GM21360 (cell line): ENCODE results near the gene KDM8.

Source experiments
- ATAC-seq: cut with Tn5 transposase; IDR thresholded peaks from one replicate; pipeline ENCODE4 v1.9.1; 2021; ENCODE audit warnings: mild to moderate bottlenecking, moderate library complexity; ENCODE audit not compliant: unreplicated experiment

The KDM8 gene

DNA sequence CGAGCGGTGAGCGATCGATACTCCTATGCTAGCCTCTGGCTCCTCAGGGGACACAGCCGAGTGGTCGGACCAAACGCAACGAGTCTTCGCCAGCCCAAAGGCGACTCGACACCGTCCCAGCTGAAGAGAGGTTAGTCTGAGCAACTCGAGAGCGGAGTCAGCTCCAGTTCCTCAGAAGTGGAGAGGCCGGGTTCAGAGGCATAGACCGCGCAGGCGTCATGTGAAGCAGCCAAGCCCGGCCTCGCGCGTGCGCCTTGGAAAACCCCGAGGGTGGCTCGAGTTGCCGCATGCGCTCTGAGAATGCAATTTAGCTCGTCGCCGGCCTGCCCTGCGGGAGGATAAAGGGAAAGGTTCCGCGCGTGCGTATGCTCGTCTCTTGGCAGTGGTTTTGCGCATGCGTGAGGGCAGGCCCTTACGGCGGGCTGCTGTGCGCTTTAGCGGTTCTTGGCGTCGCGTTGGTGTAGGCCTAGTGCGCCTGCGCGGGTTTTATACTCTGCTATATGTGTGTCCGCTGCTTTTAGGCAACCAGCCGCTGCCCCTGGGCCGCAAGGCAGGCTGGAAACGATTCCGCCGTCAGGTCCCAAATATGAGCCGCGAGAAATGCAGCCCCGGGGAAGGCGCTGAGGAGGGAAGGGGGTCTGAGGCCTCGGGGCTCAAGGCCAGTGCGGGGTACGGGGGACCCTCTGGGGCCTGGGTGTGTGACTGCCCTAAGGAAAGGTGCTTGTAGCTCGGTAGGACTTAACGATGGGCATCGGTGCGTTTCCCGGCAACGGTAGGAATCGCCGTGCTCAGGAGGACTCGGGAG, at the start of gene KDM8:
Gene KDM8, plus strand, starts transcription at position 20 of the 805 bp plus-strand sequence. CDS start 6,598 bp downstream, outside the sequence.
- ATAC-seq: peak; percentile 80

DNA sequence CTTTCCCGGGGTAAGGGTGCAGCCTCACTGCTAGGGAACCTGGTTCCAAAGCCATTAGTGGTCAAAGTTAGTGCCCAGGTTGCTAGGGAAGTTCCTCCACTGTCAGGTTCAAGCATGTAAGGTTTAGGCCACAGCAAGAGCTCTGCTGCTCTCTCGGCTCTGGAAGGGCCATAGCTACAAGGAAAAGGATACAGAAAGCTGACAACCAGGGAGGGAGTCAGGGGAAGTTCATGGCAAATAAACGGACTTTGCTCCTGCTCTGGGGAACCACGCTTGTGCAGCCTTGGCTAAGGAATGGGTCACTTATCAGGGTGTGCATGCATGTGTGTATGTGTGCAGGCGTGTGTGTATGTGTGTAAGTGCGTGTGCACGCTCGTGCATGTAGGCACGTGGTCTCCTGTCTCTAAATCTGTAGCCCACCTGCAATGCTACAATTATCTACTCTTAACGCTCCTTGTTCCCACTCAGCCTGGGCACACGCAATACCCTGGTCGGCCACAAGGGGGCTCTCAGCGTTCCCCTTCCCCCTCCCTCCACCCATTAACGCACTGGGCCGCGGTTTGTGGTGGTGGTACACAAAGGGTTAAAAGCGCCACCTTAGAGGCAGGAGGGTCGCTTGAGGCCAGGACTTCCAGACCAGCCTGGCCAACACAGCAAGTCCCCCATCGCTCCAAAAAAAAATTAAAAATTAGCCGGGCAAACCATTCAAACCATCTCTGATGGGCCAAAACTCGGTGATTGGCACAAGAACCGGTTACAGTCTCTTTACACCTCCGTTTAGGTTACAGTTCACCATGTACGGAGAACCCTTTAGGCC, 48.4 kb upstream of the KDM8 start:
- no peak for ATAC-seq

DNA sequence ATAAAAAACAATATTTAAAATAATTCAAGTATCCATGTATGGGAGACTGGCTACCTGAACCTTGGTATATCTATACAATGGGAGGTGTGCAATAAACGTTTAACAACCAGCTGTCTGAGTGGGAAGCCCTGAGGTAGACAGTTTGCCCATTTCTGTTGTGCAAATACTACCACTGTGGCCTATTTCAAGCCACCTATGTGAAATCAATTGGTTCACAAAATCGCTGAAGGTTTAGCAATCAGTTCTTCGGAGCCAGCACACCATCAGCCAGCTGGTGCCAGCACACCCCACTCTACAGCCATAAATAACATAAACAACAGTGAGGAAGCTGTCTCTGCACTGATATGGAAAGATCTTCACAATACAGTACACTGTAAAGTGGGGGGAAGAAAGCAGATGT, 46.7 kb upstream of the KDM8 start:
- ATAC-seq: no peak

DNA sequence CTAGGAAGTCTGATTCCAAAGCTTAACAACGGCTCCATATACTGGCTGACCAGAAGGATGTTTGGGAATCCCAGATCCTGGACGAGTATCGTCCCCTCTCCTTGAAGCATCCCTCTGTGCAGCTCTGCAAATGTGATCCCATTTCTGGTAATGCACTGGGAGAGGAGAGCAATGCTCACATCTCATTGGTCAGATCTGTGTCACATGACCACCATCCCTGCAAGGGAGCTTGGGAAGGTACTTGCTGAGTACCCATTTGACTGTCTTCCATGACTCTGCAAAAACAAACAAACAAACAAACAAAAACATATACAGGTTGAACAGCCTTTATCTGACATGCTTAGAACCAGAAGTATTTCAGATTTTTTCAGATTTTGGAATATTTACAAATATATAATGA, 41.9 kb upstream of the KDM8 start:
- ATAC-seq: no peak

DNA sequence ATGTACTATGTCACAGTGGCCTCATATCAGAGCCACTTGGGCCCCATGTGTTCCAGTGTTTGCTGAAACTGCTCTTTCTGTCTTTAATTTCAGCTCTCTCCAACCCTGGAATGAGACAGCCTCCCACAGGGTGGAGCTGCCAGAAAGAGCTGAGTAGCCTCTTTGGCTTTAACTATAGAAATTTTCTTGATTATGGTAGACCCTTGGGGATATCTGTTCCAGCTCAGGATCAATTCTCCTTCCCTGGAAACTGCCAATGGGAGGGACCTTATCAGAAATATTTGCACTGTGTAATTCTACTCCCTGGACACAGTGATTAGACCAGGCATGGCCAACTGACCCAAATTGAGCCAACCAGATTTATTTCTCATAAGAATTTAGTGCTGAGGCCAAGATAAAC, 39.0 kb upstream of the KDM8 start:
- no peak for ATAC-seq

DNA sequence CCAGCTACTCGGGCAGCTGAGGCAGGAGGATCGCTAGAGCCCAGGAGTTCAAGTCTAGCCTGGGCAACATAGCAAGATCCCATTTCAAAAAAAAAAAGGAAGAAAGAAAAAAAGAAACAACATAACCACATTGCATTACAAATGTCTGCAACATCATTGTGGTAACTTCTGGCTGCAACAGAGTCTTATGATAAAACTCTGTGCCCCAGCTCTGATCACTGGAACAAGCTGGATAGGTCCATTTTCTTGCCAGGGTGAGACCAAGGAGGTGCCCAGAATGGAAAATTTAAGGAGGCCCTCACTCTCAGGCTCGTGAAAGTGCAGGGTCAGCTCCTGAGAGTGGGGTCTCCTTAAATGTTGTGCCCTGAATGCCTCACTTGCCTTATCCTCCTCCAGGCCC, 37.8 kb upstream of the KDM8 start:
- no peak for ATAC-seq

DNA sequence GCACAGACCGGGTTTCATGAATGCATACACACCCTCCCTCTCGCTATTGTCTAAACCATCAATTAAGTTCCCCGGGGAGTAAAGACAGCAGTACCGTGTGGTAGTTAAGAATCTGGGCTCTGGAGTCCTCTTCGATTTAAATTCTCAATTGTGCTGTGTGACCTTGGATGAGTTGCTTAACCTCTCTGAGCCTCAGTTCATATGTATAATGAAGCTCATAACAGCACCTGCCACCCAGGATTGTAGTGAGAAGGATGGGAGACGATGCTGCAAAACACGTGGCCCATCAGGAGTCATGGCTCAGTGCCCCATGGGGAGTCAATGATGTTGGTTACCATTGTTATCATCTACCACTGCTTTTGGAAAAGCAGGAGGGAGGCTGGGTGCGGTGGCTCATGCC, 34.5 kb upstream of the KDM8 start:
- no peak for ATAC-seq

DNA sequence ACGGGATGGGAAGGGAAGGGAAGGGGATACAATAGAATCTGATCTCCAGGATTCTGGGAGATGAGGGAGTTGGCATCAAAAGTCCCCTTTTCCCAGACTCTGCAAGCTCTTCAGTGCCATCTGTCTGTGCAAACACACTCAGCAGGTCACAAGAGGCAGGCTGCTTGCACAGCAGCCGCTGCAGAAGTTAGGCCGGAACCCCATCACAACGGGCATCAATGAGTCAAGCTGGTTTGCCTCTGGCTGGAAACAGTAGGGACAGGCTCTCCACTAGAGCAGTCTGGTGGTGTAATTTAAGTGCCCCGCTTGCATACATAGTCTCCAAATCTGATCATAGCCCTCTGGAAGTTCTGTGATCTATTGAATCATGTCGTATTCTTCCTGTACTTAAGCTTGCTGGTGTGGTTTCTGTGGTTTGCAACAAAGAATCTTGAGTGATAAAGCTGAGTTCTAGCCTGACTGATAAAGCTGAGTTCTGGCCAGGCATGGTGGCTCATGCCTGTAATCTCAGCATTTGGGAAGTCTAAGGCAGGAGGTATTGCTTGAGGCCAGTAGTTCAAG, 33.7 kb upstream of the KDM8 start:
- no peak for ATAC-seq

DNA sequence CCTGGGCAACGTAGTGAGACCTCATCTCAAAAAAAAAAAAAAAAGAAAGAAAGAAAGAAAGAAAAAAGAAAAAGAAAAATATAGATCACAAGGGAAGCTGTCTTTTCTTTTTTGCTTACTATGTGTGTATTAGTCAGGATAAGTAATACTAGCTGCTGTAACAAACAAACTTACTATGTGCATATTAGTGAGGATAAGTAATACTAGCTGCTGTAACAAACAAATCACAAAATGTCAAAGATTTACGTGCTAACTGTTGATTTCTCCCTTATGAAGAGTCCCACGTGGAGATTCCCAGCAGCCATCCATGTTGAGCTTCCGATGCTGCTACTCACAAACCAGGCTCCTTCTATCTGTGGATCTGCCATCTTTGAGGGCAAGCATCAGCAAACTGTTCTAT, 31.7 kb upstream of the KDM8 start:
- ATAC-seq: no peak

DNA sequence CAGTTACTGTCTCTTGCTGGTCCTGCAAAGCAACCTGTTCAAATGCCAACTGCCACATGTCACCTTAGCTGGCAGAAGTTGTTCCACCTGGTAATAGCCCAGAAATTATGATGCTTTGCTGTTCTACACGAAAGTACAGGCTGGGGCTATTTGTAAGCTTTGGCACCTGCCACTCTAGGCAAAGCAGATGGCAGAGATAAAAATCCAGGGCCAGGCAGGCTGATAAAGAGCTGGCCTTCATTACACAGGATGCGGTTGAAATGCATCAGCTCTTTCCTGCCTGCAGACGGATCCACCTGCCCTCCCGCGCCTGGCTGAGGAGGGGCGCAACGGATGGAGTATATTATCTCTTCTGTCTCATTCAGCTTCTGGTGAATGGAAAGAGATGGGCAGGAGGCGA, 29.3 kb upstream of the KDM8 start:
- ATAC-seq: no peak

DNA sequence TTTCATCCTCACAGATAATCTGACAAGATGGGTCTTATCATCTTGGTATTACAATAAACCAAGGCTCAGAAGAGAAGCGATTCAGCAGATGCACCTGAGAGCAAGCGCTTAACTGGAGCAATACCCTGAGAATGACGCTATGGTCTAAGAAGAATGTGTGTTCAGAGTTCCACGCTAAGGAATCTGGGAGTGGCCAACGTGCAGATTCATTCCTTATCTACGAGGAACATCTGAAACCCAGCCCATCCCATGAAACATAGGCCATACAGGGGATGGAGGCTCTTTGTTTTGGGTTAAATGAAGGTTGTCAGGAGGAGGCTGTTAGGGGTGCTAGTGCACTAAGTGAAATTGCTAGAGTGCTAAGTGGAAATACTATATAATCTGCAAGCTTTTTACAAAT, 28.5 kb upstream of the KDM8 start:
- ATAC-seq: no peak

DNA sequence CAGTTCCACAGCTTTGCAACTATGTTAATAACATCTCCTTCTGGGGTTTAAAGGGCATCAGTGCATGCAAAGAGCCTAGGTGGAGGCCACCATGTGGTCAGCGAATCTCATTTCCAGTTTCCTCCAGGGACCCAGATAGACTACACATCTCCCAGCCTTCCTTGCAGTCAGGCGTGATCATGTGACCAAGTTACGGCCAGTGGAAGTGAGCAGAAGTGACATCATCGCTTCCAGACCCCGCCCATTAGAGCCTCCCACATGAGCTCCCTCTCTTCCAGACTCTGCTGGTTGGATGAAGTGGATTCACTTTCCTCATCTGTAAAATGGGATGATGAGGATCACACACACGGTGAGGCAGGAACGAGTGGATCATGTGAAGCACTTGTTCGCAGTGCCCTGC, 27.4 kb upstream of the KDM8 start:
- ATAC-seq: no peak

DNA sequence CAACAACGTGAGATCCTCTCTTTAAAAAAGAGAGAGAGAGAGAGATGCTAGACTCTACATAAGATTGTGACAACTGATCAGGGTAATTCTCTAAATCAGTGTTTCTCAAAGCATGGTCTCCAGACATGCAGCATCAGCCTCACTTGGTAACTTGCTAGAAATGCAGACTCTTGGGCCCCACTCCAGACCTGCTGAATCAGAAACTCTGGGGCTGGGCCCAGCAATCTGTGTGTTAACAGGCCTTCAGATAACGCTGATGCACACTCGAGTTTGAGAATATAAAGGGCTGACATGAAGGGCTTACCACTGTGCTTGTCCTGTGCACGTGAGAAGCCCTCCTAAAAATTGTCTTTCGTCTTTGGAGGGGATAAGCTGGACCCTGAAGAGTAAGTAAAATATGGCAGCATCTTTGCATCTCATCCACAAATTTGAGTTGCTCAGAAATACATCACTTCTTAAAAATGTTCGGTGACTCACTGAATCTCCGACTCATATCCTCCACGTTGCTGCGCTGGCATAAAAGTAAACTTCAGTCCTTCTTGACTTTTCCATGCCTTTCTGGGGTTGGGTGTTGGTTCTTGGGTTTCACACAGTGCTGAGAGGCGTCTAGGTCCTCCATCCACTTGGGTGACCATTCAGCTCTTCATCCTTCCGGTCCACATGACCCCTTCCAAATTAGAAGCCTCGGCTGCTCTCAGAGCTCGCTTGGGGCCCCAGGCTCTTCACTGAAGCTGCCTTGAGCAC, 26.1 kb upstream of the KDM8 start:
- no peak for ATAC-seq

DNA sequence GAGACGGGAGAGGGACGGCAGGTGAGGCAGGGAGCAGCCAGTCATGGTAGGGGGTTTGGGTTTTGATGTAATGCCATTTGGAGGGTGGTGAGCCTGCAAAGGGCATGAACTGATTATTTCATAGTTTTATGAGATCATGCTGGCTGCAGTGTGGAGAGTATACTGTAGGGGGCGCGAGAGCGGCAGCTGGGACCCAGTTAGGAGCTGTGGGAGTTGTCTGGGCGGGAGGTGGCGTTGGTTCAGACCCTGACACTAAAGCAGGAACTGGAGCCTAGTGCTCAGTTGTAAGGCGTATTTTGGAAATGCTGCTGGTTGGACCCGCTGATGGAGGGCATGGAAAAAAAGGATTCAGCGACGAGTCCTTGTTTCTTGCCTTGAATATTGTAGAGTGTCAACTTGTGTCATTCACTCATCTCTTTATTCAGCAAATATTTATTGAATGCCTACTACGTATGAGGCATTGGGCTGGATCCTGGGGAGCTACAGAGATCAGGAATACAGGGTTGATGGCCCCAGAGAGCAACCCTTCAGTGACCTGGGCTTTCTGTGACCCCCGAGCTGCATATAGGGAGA, 23.7 kb upstream of the KDM8 start:
- ATAC-seq: peak; percentile 82

DNA sequence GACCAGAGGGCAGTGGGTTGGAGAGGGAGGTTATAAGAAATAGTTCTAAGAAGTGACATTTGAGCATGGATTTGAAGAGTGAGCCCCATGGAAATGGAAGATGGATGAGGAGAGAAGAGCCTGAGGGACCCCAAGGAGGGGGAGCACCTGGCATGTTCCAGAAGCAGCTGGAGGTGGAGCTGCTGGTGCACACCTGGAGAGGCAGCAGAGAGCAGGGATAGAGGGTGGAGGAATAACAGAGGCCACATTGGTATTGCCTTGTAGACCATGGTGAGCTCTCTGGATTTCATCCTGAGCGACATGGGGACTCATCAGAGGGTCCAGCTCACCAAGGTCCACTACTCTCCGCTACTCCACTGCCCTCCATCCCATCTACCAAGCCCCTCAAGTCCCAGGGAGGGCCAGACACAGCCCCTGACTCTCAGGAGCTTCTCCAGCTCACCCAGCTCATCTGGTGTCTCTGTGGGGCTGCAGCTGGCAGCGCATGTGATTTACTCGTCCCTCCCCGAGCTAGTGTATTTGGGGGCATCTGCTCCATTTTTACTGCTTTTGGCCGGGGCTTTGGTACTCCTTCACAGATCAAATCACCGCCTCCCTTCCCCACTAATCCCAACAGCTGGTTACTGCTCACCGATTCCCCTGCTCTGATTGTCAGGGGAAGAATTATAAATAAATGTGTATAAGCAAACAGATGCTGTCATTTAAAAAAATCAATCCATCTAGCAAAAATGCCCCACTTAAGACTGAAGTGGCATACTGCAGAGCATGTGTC, 22.1 kb upstream of the KDM8 start:
- ATAC-seq: no peak

DNA sequence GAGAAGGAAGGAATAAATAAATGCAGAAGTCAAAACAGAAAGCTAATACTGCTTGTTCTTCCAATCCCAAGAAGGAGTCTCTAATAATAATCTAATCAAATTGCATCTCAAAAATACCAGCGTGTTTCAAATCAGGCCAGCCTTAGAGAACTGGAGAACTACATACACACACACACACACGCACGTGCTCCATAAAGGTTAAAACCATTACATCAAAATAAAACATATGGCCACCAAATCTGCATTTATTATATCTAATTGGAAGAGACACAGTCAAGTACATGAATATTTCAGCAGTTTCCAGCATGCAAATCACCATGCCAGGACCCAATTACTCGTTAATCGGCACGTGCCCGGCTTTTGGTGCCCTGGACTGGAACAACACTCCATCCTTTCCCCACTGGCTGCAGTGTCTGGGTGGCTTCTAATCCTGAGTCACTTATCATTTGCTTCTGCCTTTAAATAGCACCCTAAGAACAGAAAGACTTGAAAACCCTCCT, 20.4 kb upstream of the KDM8 start:
- no peak for ATAC-seq

DNA sequence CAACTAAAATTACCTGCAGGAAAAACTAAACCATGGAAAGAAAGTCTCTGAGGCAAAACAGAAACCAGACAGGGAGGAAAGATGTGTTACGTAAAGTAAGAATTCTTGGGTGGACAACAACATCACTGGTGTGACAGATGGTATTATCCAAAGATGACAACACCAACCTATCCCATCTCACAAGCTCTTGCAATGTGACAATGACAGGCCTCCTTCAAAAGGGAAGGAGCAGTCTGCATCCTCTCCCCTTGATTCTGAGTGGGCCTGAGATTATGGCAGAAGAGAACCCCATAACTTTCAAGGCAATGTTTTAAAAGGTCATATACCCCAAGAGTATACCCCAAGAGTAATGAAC, 17.6 kb upstream of the KDM8 start:
- ATAC-seq: no peak

DNA sequence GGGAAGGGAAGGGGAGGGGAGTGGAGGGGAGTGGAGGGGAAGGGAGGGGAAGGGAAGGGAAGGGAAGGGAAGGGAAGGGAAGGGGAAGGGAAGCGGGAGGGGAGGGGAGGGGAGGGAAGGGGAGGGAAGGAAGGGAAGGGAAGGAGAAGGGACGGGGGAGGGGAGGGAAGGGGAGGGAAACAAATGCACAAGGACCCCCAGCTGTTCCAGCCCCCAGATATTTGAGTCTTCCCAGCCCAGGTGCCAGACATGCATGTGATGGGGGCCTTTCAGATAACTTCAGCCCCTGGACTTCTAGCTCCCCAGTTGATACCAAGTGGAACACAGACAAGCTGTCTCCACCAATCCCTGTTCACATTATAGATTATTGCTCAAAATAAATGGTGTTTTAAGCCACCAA, 14.7 kb upstream of the KDM8 start:
- no peak for ATAC-seq

DNA sequence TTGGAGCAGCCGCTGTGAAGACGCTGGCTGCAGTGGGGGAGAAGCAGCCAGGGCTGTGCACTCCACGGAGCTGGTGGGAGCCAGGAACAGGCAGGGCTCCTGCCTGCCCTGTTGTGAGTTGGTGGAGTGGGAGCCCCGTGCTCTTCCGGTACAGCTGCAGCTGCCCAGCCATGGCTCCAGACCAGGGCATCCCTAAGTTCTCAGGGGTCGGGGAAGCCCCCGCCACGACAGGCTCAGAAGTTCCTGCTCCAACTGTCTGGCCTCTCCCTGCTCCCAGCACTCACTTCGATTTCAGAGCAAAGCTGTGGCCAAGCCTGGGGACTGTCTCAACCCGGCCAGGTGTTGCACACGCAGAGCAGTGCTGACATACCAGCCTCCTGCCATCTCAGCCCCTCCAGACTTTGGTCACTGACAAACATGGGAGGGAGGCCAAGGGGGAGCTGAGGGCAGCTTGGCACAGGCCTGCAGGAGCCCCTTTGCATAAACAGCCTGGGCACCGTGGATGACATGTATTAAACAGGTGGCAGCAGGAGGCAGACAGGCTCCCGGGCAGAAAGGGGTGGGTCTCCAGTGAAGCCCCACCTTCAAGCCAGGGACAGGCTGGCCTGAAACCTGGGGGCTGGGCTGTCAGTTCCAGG, 13.9 kb upstream of the KDM8 start:
- ATAC-seq: no peak
